HG03025 (cell line): Measurements from ENCODE around the gene DDX5.
"Not testable (repeated sequence)": the region's sequence is repeated elsewhere in the genome, so short reads cannot be mapped to it uniquely, and the experiment has no call there.

ENCODE experiments used
- ATAC-seq: cut with Tn5 transposase; IDR thresholded peaks from one replicate; pipeline ENCODE4 v1.9.1; 2021; ENCODE audit warnings: mild to moderate bottlenecking, moderate library complexity; ENCODE audit not compliant: unreplicated experiment, low FRiP score

The DDX5 gene

DNA sequence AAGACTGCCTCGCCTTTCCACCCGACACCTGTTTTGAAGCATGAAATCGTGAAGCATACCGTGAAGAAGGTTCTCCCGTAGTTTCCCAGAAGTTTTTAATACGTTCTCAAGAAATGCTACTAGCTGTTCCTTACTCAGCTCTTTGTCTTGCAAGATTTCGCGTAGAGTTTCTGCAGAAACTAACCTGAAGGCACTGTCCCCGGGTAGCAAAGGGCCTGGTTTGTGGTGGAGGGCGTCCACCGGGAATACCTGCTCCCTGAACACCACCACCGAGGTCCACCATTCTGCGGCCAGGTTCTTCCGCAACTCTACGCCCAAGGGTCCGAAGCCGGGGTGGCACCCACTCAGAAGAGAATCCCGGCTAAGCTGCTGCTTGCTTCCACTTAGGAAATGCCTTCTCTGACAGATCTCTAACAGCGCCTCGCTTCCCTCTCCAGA lies 9.7 kb downstream of the DDX5 start:
- ATAC-seq, result peak; percentile 21

- not testable (repeated sequence) for ATAC-seq
Measured at GRCh38 chr17:64495300-64495699, 10.8 kb downstream of the DDX5 start.

- no peak for ATAC-seq
Measured at GRCh38 chr17:64494121-64494520, 12.0 kb downstream of the DDX5 start.

GRCh38 chr17:64492481-64493109 lies 13.5 kb downstream of the DDX5 start:
- no peak for ATAC-seq

- no peak for ATAC-seq
Measured at GRCh38 chr17:64491994-64492393, 14.1 kb downstream of the DDX5 start.

DNA sequence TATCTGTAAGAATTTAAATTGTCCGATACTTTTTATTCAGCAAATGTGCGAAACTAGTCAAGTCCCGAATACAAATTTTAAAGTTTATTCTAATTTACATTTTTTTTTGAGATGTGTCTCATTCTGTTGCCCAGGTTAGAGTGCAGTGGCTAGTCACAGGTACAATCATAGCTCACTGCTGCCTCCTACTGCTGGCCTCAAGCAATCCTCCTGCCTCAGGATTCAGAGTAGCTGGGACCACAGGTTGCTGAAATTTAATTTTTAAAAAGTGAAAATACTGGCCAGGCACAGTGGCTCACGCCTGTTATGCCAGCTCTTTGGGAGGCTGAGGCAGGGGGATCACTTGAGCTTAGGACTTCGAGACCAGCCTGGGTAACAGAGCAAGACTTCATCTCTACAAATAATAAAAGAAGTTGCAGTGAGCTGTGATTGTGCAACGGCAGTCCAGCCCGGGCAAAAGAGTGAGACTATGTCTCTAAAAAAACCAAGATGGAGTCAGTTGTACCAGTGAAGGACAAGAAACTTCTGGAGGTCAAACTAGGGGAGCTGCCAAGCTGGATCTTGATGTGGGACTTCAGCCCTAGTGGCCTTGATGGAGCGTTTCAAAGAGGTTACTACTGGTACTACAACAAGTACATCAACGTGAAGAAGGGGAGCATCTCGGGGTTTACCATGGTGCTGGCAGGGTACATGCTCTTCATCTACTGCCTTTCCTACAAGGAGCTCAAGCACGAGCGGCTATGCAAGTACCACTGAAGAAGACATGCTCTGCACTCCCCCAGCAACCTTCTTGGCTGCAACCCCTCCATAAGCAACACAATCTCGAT lies 14.8 kb downstream of the DDX5 start:
- no peak for ATAC-seq

GRCh38 chr17:64488301-64488700 lies 17.8 kb downstream of the DDX5 start:
- ATAC-seq, result no peak

DNA sequence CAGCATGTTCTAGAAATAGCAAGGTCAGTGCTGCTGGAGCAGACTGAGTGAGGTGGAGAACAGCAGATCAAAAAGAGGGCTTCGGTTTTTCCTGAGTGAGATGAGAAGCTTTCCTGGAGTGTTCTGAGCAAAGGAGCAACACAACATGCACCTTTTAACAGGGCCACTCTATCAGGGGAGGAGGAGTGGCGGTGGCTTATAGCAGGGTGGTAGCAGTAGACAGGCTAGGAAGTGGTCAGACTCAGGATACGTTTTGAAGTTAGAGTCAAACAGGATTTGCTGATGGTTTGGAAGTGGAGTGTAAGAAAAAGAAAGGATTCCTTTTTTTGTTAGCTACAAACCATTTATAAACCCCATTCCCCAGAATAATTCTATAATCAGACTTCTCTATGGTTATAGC lies 21.7 kb downstream of the DDX5 start:
- no peak for ATAC-seq

DNA sequence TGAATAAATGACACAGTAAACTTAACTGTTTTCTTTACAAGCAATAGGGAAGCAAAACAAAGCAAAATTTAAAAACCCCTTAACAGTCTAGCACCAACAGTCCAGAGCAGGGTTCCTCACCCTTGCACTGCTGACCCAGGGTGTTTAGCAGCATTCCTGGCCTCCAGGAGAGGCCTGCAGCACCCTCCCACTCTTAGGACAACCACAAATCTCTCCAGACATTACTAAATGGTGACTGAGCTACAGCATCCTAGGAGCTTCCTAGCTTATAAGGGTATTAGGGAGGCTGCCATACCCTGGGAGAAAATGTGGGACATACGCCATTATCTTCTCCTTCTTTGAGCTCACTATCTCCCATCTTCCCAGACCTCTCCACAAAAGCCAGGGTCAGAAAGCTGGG lies 25.1 kb downstream of the DDX5 start:
- ATAC-seq, result no peak

- no peak for ATAC-seq
Measured at GRCh38 chr17:64477849-64478248, 28.2 kb downstream of the DDX5 start.

- no peak for ATAC-seq
Measured at GRCh38 chr17:64472564-64472963, 33.5 kb downstream of the DDX5 start.

GRCh38 chr17:64471440-64471839 lies 34.6 kb downstream of the DDX5 start:
- no peak for ATAC-seq

DNA sequence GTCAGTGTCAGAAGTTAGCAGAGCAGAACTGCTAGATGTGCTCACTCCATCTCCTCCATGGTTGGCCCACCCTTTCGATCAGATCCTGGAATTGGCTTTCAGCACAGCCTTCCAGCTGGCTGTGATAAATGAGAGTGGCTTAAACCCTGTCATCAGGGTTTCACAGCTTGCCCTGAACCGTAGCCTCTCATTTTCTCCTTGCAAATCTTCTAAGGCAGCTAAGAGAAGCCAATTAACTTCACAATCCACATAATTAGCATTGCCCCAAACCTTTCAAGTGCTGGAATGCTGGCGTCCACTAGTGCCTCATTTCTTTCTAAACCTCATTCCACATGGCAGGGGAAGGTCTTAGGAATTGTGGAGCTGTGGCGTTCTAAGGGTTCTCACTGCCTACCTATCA lies 35.5 kb downstream of the DDX5 start:
- no peak for ATAC-seq

DNA sequence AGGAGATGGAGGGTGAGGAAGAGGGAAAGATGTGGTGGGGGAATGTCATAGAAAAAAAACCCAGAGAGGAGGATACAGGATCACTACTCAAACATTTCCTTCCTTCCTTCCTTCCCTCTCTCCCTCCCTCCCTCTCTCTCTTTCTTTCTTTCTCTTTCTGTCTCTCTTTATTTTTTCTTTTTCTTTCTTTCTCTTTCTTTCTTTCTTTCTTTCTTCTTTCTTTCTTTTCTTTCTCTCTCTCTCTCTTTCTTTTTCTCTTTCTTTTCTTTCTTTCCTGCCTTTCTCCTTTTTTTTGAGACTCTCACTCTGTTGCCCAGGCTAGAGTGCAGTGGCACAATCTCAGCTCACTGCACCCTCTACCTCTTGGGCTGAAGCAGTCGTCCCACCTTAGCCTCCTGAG lies 39.3 kb downstream of the DDX5 start:
- not testable (repeated sequence) for ATAC-seq

GRCh38 chr17:64466019-64466735 lies 39.9 kb downstream of the DDX5 start:
- ATAC-seq, result no peak

- no peak for ATAC-seq
Measured at GRCh38 chr17:64461788-64462187, 44.3 kb downstream of the DDX5 start.

DNA sequence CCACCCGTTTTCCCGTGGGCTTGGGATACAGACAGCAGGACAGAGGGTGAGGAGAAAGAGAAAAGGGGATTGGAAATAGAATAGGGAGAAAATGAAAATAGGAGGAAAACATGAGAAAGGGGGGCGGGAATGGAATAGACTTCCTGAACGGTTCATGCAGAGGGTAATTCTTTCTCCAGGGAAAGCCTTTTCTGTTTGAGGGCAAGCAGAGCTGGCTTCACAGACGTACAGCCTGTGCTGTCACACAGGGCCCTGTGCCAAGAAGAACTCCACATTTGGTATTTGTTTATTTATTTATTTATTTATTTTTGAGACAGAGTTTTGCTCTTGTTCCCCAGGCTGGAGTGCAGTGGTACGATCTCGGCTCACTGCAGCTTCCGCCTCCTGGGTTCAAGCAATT lies 45.1 kb downstream of the DDX5 start:
- no peak for ATAC-seq

- ATAC-seq, result not testable (repeated sequence)
Measured at GRCh38 chr17:64459818-64460217, 46.3 kb downstream of the DDX5 start.

- no peak for ATAC-seq
Measured at GRCh38 chr17:64459284-64459747, 46.8 kb downstream of the DDX5 start.

DNA sequence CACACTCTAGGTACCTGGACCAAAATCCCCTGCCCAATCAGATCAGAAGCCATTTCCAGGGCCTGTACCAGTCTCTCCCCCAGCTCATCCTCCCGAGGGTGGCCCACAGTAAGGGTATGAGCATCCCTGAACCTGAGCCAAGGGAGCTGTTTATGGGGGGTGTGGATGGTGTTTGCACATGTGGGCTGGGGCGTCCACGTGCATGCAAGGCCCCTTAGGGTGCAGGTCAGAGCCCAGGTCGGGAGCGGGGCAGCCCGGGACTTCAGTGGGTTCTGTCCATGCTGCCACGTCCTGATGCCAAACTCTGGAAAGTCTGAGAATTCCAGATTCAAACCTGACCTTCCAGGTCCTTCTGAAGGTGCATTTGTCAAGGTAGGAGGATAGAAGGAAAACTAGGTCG lies 47.3 kb downstream of the DDX5 start:
- ATAC-seq, result no peak

DNA sequence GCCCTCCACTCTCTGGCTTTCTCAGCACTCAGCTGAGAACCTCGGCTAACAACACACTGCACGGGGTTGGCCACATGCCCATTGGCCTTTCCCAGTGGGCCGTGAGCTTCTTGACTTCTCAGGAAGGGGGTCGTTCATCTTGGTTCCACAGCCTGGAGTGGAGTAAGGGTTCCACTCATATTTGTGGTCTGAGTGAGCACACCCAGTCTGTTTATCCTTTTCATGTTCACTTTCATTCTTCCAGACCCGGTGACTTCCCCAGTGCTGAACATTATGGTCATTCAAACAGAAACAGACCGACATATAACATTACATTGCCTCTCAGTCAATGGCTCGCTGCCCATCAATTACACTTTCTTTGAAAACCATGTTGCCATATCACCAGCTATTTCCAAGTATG lies 48.9 kb downstream of the DDX5 start:
- no peak for ATAC-seq
